ENCODE measurements around the gene ARHGAP15.

ARHGAP15 gene

DNA sequence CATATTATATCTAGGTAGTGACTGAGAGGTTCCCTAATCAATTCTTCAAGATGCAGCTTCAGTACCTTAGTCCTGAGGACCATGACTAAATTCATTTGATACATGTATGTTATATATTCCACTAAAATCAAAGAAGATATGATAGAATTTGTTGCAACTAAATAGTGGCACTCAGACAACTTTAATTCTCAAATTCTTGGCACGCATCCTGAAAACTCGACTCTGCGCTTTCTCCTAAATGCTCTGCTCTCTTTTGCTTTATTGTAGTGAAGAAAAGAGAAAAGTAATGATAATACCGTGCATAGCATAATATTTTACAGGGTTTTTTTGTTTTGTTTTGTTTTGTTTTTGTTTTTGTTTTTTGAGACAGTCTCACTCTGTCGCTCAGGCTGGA, 475.3 kb downstream of the ARHGAP15 start:
- Histone ChIP-seq H3K4me1 (ENCODE audit: low read depth, poor library complexity, severe bottlenecking) (no peaks in the 10 kb centered on the region), H4K20me1 (ENCODE audit: insufficient read depth) (no peaks in the 10 kb centered on the region), H3K9ac (no peak overlapping the region), H3K4me2 (no peak overlapping the region), H2AFZ (ENCODE audit: low read depth) (no peak overlapping the region), H3K27ac (no peak overlapping the region), H3K36me3 (ENCODE audit: insufficient read depth) (no peaks in the 10 kb centered on the region), H3K79me2 (ENCODE audit: insufficient read depth, low read depth) (no peaks in the 10 kb centered on the region), H3K27me3 (ENCODE audit: insufficient read depth, low read depth) (no peaks in the 10 kb centered on the region), H3K4me3 (IDR thresholded peaks at IDR 0.05; ENCODE audit: insufficient read depth, low read depth, low read length) (no peak overlapping the region)
- TF ChIP-seq, protein P1, sequence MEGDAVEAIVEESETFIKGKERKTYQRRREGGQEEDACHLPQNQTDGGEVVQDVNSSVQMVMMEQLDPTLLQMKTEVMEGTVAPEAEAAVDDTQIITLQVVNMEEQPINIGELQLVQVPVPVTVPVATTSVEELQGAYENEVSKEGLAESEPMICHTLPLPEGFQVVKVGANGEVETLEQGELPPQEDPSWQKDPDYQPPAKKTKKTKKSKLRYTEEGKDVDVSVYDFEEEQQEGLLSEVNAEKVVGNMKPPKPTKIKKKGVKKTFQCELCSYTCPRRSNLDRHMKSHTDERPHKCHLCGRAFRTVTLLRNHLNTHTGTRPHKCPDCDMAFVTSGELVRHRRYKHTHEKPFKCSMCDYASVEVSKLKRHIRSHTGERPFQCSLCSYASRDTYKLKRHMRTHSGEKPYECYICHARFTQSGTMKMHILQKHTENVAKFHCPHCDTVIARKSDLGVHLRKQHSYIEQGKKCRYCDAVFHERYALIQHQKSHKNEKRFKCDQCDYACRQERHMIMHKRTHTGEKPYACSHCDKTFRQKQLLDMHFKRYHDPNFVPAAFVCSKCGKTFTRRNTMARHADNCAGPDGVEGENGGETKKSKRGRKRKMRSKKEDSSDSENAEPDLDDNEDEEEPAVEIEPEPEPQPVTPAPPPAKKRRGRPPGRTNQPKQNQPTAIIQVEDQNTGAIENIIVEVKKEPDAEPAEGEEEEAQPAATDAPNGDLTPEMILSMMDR (conservative IDR thresholded peaks at IDR 0.05; ENCODE audit: low read depth, low read length), result no peak

DNA sequence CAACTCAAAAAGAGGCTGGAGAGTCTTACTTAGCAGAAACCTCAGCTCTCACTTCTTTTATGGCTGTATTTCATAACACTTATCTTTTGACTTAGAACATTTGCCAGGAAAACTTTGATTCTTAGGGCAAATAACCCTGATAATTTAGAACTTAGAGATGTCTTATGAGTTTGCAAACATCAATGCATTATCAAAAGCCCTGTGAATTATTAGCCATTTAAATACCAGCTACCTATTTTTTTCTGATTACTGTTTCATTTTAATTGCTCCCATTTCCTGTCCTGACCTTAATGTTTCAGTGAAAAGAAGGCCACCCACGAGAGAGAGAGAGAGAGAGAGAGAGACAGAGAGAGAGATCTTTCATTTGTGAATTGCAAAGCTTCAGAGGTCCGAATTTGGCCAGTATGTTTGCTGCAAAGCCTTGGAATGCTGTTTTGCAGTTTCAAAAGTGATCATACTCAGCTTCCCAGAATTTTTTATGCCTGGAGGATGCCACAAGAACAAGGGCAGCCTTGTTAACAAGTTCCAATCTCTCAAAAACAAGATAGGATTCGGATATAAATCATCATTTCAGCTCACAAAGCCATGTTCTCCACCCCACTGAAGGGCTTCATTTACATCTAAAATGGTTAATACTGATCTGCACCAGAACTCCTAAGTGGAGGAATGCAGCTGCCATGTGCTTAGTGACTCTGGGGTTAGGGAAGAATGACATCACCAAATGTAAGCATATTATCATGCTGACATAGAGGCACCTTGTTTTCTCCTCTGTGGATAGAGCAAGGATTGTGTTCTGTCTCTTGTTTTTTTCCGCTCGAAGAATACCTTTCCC, 478.2 kb downstream of the ARHGAP15 start:
- H3K27ac ChIP-seq, result no peak overlapping the region
- no peaks in the 10 kb centered on the region for H3K79me2 ChIP-seq (ENCODE audit: insufficient read depth, low read depth)
- no peaks in the 10 kb centered on the region for H3K27me3 ChIP-seq (ENCODE audit: insufficient read depth, low read depth)
- TF ChIP-seq, protein P1 (conservative IDR thresholded peaks at IDR 0.05; ENCODE audit: low read depth, low read length), result no peak
- H3K9ac ChIP-seq, result no peak overlapping the region
- no peak overlapping the region for H3K4me3 ChIP-seq (IDR thresholded peaks at IDR 0.05; ENCODE audit: insufficient read depth, low read depth, low read length)
- H3K36me3 ChIP-seq (ENCODE audit: insufficient read depth), result no peaks in the 10 kb centered on the region
- no peaks in the 10 kb centered on the region for H4K20me1 ChIP-seq (ENCODE audit: insufficient read depth)
- H2AFZ ChIP-seq (ENCODE audit: low read depth), result no peak overlapping the region
- H3K4me1 ChIP-seq (ENCODE audit: low read depth, poor library complexity, severe bottlenecking), result no peaks in the 10 kb centered on the region
- no peak overlapping the region for H3K4me2 ChIP-seq

DNA sequence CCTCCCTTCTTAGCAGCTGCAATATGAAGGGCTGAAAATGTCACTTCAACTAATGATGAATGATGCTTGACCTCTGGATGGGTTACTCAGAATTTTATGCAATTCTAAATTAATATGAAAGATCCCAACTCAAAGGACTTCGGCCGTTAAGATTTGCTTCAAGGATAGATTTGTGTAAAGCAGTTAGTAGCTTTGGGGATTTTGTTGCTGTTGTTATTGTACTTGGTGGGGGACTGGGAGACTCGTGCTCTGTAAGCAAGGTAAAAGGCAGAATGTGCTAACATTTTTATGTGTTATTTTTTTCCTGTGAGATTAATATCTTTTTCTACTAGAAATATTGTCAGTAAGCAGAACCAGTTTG, 478.8 kb downstream of the ARHGAP15 start:
- H2AFZ ChIP-seq (ENCODE audit: low read depth), result no peak overlapping the region
- H3K27ac ChIP-seq, result no peak overlapping the region
- H3K4me2 ChIP-seq, result no peak overlapping the region
- H3K36me3 ChIP-seq (ENCODE audit: insufficient read depth), result no peaks in the 10 kb centered on the region
- no peaks in the 10 kb centered on the region for H4K20me1 ChIP-seq (ENCODE audit: insufficient read depth)
- H3K27me3 ChIP-seq (ENCODE audit: insufficient read depth, low read depth), result no peaks in the 10 kb centered on the region
- no peaks in the 10 kb centered on the region for H3K79me2 ChIP-seq (ENCODE audit: insufficient read depth, low read depth)
- TF ChIP-seq, protein P1 (conservative IDR thresholded peaks at IDR 0.05; ENCODE audit: low read depth, low read length), result no peak
- H3K4me3 ChIP-seq (IDR thresholded peaks at IDR 0.05; ENCODE audit: insufficient read depth, low read depth, low read length), result no peak overlapping the region
- no peak overlapping the region for H3K9ac ChIP-seq
- no peaks in the 10 kb centered on the region for H3K4me1 ChIP-seq (ENCODE audit: low read depth, poor library complexity, severe bottlenecking)

DNA sequence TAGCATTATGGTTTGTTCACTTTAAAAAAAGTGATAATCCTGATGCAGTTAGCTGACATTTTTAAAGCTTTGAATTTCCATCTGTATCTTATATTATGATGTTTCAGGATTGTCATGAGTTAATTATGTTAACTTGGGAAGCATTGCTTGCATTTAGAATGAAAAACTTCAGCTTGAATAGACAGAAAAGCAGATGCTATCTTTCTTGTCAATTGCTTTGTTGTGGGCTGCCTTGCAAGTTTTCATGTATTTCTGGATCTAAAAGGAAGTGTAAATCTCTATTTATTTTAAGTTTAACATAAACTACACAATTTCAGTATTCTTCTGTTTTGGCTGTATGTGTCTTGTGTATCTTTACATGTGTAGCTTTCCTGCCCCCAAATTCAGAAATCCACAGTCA, 479.5 kb downstream of the ARHGAP15 start:
- H3K4me2 ChIP-seq, result no peak overlapping the region
- TF ChIP-seq, protein P1 (conservative IDR thresholded peaks at IDR 0.05; ENCODE audit: low read depth, low read length), result no peak
- H3K36me3 ChIP-seq (ENCODE audit: insufficient read depth), result no peaks in the 10 kb centered on the region
- no peaks in the 10 kb centered on the region for H3K79me2 ChIP-seq (ENCODE audit: insufficient read depth, low read depth)
- H3K4me1 ChIP-seq (ENCODE audit: low read depth, poor library complexity, severe bottlenecking), result no peaks in the 10 kb centered on the region
- no peaks in the 10 kb centered on the region for H4K20me1 ChIP-seq (ENCODE audit: insufficient read depth)
- no peak overlapping the region for H2AFZ ChIP-seq (ENCODE audit: low read depth)
- no peaks in the 10 kb centered on the region for H3K27me3 ChIP-seq (ENCODE audit: insufficient read depth, low read depth)
- no peak overlapping the region for H3K9ac ChIP-seq
- no peak overlapping the region for H3K4me3 ChIP-seq (IDR thresholded peaks at IDR 0.05; ENCODE audit: insufficient read depth, low read depth, low read length)
- no peak overlapping the region for H3K27ac ChIP-seq

All from KMS-11 (cell line).